Endodermal cell (in vitro differentiated cells): ENCODE data around the gene OR2T2. TPM values are rescaled to one million over a fixed set of nuclear protein-coding genes. Genes with fewer than 3 reads are reported as not detected.
"Not testable (repeated sequence)": the region's sequence is repeated elsewhere in the genome, so short reads cannot be mapped to it uniquely, and the experiment has no call there.

ENCODE experiments used
- DNase-seq: peaks from one replicate; pipeline ENCODE4 v3.0.0-alpha.2; 2017
- H3K27ac ChIP-seq: 2 replicates; pipeline ENCODE4 v1.5.1; 2013; ENCODE audit warnings: mild to moderate bottlenecking, low read depth, low read length, moderate library complexity
- H3K27me3 ChIP-seq: 2 replicates; pipeline ENCODE4 v1.6.1; 2013; ENCODE audit warnings: mild to moderate bottlenecking, low read length, moderate library complexity; ENCODE audit not compliant: insufficient read depth, control insufficient read depth, poor library complexity, severe bottlenecking
- H3K36me3 ChIP-seq: 2 replicates; pipeline ENCODE4 v1.7.0; 2013; ENCODE audit warnings: mild to moderate bottlenecking, low read length, moderate library complexity; ENCODE audit not compliant: control insufficient read depth, insufficient read depth
- H3K4me1 ChIP-seq: one replicate; pipeline ENCODE4 v1.7.0; 2013; ENCODE audit warnings: low read length; ENCODE audit not compliant: control insufficient read depth, insufficient read depth
- H3K4me3 ChIP-seq: 2 replicates; pipeline ENCODE4 v1.5.1; 2013; ENCODE audit warnings: mild to moderate bottlenecking, low read length, moderate library complexity
- H3K9ac ChIP-seq: 2 replicates; pipeline ENCODE4 v1.6.1; 2013; ENCODE audit warnings: mild to moderate bottlenecking, low read length, moderate library complexity; ENCODE audit not compliant: poor library complexity, severe bottlenecking; ENCODE audit errors: extremely low read depth
- H3K9me3 ChIP-seq: 2 replicates; pipeline ENCODE4 v1.6.1; 2013; ENCODE audit warnings: mild to moderate bottlenecking, low read length, moderate library complexity; ENCODE audit not compliant: control insufficient read depth
- H3K27ac Mint-ChIP-seq: 2 replicates; pipeline ENCODE4 v1.8.0; 2020; ENCODE audit warnings: mixed read lengths
- H3K27me3 Mint-ChIP-seq: 2 replicates; pipeline ENCODE4 v1.8.0; 2021; ENCODE audit warnings: mild to moderate bottlenecking, mixed read lengths; ENCODE audit not compliant: insufficient read depth
- H3K36me3 Mint-ChIP-seq: 2 replicates; pipeline ENCODE4 v1.8.0; 2020; ENCODE audit warnings: low read depth, mixed read lengths
- H3K4me1 Mint-ChIP-seq: 2 replicates; pipeline ENCODE4 v1.8.0; 2020; ENCODE audit warnings: mixed read lengths
- H3K4me3 Mint-ChIP-seq: 2 replicates; pipeline ENCODE4 v1.8.0; 2020; ENCODE audit warnings: mild to moderate bottlenecking, moderate library complexity, mixed read lengths
- H3K9me3 Mint-ChIP-seq: 2 replicates; pipeline ENCODE4 v1.8.0; 2020; ENCODE audit warnings: mild to moderate bottlenecking, mixed read lengths
- CTCF ChIP-seq: fragments of 200-600 bp; sonication (generic); conservative IDR thresholded peaks from 2 replicates; pipeline ENCODE4 v1.5.0; 2021; ENCODE audit warnings: antibody characterized with exemption, mild to moderate bottlenecking
- WGBS, 2 experiments: methylation state at CpG; one replicate each; pipeline versions ENCODE4 v1.1.5 to v1.1.7; 2013; ENCODE audit warnings: missing lambda C conversion rate in 2 of 2, mixed read lengths in 1 of 2; ENCODE audit not compliant: insufficient coverage in 1 of 2, insufficient read length in 1 of 2; 5-methylcytosine and 5-hydroxymethylcytosine counted together
- total RNA-seq, 2 donors: library from RNA; stranded (reverse); fragmentation: NEBNext Ultra II Directional in 1 of 2; extraction: Animal tissue kit (Norgen Biotek cat#: 25700) in 1 of 2; gene quantifications; 2 replicates in 1 of 2; 3 replicates in 1 of 2; pipeline ENCODE4 v1.2.1, GENCODE V29; 2021

OR2T2 gene
- total RNA-seq, 2 donors from 2014 or later = not detected

GRCh38 chr1:248421384-248421783 is 24.1 kb upstream of the OR2T2 start:
- no peak overlapping the region for H3K27ac Mint-ChIP-seq
- no peak for DNase-seq
- H3K4me1 Mint-ChIP-seq = no peaks in the 10 kb centered on the region
- H3K9me3 ChIP-seq = peaks cover 70% of the 10 kb centered on the region
- H3K36me3 ChIP-seq = no peaks in the 10 kb centered on the region
- no peak for TF ChIP-seq CTCF
- no peaks in the 10 kb centered on the region for H3K27me3 Mint-ChIP-seq
- H3K27me3 ChIP-seq = no peaks in the 10 kb centered on the region
- 0 to 40% methylated on average over 1 of the region's 1 CpG for WGBS, 2 experiments
- H3K4me3 Mint-ChIP-seq = no peak overlapping the region
- H3K9me3 Mint-ChIP-seq = peaks cover 77% of the 10 kb centered on the region
- no peaks in the 10 kb centered on the region for H3K36me3 Mint-ChIP-seq
- no peak overlapping the region for H3K27ac ChIP-seq
- no peaks in the 10 kb centered on the region for H3K4me1 ChIP-seq
- peak overlapping the region; percentile 55 for H3K4me3 ChIP-seq
- H3K9ac ChIP-seq = no peak overlapping the region

GRCh38 chr1:248427526-248428191 is 17.8 kb upstream of the OR2T2 start:
- not testable (repeated sequence) for H3K4me3 ChIP-seq, H3K36me3 ChIP-seq, H3K27me3 ChIP-seq, H3K36me3 Mint-ChIP-seq, H3K27me3 Mint-ChIP-seq, H3K4me1 Mint-ChIP-seq, H3K9ac ChIP-seq, H3K4me1 ChIP-seq, DNase-seq, H3K27ac Mint-ChIP-seq, H3K27ac ChIP-seq, H3K4me3 Mint-ChIP-seq
- H3K9me3 Mint-ChIP-seq = peaks cover 78% of the 10 kb centered on the region
- peaks cover 52% of the 10 kb centered on the region for H3K9me3 ChIP-seq
- 55 to 60% methylated on average over 2 to 3 of the region's 3 CpGs for WGBS, 2 experiments

GRCh38 chr1:248428192-248428533 is 17.3 kb upstream of the OR2T2 start:
- H3K36me3 ChIP-seq, H3K27me3 ChIP-seq, H3K27ac ChIP-seq, DNase-seq, H3K27me3 Mint-ChIP-seq, H3K9ac ChIP-seq, H3K4me3 ChIP-seq, H3K4me3 Mint-ChIP-seq, H3K27ac Mint-ChIP-seq, H3K4me1 Mint-ChIP-seq, H3K4me1 ChIP-seq, H3K36me3 Mint-ChIP-seq: not testable (repeated sequence)
- H3K9me3 Mint-ChIP-seq = peaks cover 74% of the 10 kb centered on the region
- peaks cover 49% of the 10 kb centered on the region for H3K9me3 ChIP-seq
- WGBS, 2 experiments = 20 to 69% methylated on average over 1 to 3 of the region's 3 CpGs

GRCh38 chr1:248431683-248432082 is 13.8 kb upstream of the OR2T2 start:
- H3K4me3 Mint-ChIP-seq, H3K27ac ChIP-seq, H3K4me1 Mint-ChIP-seq, H3K9ac ChIP-seq, DNase-seq, H3K36me3 ChIP-seq, H3K27ac Mint-ChIP-seq, H3K4me1 ChIP-seq, H3K27me3 ChIP-seq, H3K4me3 ChIP-seq, H3K36me3 Mint-ChIP-seq, H3K27me3 Mint-ChIP-seq: not testable (repeated sequence)
- peaks cover 62% of the 10 kb centered on the region for H3K9me3 Mint-ChIP-seq
- WGBS, 2 experiments = 75% methylated on average over 10 of the region's 11 CpGs; no CpG with 5 or more reads in 1 of the 2 experiments
- H3K9me3 ChIP-seq = peaks cover 35% of the 10 kb centered on the region

GRCh38 chr1:248432201-248432600 is 13.2 kb upstream of the OR2T2 start:
- not testable (repeated sequence) for H3K27ac ChIP-seq, H3K27me3 ChIP-seq, H3K27me3 Mint-ChIP-seq, DNase-seq, H3K4me3 Mint-ChIP-seq, H3K36me3 Mint-ChIP-seq, H3K27ac Mint-ChIP-seq, H3K4me3 ChIP-seq, H3K36me3 ChIP-seq, H3K4me1 ChIP-seq, H3K4me1 Mint-ChIP-seq, H3K9ac ChIP-seq
- WGBS, 2 experiments = 50 to 75% methylated on average over 2 to 3 of the region's 4 CpGs
- peaks cover 32% of the 10 kb centered on the region for H3K9me3 ChIP-seq
- peaks cover 56% of the 10 kb centered on the region for H3K9me3 Mint-ChIP-seq

- DNase-seq, H3K9ac ChIP-seq, H3K27ac ChIP-seq, H3K27me3 Mint-ChIP-seq, H3K4me1 Mint-ChIP-seq, H3K4me3 ChIP-seq, H3K27ac Mint-ChIP-seq, H3K27me3 ChIP-seq, H3K36me3 ChIP-seq, H3K36me3 Mint-ChIP-seq, H3K4me3 Mint-ChIP-seq, H3K4me1 ChIP-seq: not testable (repeated sequence)
- H3K9me3 ChIP-seq = peaks cover 32% of the 10 kb centered on the region
- peaks cover 51% of the 10 kb centered on the region for H3K9me3 Mint-ChIP-seq
- WGBS, 2 experiments = 80 to 91% methylated on average over 2 to 29 of the region's 38 CpGs
Observed at GRCh38 chr1:248433811-248434415, 11.5 kb upstream of the OR2T2 start.
